HG03571 (cell line): Measurements from ENCODE around the gene RRAGD.
"Not testable (repeated sequence)": the region's sequence is repeated elsewhere in the genome, so short reads cannot be mapped to it uniquely, and the experiment has no call there.

ENCODE experiments used
- ATAC-seq: cut with Tn5 transposase; IDR thresholded peaks from one replicate; pipeline ENCODE4 v1.9.1; 2021; ENCODE audit not compliant: unreplicated experiment

Gene RRAGD

DNA sequence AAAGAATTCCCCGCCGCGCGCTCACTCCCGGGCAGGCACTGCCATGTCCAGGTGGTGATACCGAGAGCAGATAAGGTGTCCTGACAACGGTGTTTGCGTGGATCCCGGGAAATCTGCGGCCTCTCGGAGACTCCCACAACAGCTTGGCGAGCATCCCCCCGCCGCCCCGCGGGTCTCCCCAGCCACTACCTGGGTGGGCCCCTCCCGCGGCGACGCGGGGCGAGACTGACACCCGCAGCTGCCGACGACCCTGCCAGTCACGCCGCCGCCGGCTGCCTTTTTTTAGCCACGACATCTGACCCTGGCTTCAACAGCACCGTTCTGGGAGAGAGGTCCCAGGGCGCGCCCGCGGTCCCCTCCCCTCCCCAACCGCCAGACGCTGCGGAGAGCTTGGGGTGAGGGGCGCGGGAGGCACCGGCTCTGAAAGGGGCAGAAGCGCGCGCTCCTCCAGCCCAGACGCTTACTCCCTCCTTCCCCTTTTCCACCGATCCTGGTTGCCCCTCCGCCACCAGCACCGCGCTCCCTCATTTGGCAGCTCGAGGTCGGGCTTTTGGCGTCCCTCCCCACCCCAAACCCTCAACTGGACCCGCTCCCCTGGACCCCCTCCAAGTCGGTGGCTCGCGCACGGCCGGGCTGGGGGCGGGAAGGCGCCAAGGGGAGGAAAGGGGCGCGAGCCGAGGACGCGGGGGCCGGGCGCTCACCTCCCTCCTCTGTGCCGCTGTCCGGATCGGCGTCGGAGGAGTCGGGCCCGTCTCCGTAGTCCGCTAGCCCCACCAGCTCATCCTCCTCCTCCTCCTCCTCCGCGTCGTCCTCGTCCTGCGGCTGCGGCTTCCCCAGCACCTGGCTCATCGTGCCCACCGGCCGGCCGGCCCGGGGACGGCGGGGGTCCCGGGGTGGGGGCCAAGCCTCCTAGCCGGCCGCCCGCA, 665 bp downstream of the RRAGD start:
- ATAC-seq = peak; percentile 29

DNA sequence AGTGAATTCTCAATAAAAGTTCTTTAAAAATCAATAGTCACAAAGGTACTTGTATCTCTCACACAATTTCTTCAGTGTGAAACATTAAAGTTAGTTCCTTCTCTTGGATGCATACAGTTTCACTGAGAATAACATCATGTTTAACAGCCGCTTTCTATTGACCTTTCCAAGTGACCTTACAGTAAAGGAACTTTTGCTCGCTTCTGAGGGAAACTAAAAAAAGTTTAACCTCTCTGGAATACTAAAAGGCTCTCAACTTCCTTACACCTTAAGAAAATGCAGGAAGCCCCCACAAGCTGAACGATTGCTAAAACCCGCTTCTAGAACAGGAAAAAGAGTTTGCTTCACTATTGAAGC, 1.3 kb downstream of the RRAGD start:
- no peak for ATAC-seq

DNA sequence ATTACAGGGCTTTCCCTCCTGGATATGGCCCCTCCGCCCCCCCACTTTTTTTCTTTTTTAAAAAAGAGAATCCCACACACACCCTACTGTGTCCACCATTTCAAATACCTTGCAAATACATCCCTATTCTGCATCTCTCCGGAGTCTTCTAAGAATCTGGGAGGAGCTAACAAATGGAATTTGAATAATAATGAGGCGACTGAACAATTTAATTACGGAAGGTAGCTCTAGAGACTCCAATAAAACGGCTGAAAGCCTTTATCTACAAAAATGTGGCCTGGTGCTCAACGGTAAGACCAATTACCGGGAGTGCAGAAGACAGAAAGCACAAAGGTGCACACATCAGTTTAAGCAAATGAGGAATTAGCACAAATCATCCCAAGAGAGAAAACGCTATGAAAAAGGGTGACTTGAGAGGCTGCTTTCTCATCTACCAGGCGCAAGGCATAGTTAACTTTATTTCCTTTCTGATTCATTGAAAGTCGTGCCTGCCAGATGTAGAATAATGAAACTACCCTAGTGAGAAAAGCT, 1.8 kb downstream of the RRAGD start:
- ATAC-seq = no peak

DNA sequence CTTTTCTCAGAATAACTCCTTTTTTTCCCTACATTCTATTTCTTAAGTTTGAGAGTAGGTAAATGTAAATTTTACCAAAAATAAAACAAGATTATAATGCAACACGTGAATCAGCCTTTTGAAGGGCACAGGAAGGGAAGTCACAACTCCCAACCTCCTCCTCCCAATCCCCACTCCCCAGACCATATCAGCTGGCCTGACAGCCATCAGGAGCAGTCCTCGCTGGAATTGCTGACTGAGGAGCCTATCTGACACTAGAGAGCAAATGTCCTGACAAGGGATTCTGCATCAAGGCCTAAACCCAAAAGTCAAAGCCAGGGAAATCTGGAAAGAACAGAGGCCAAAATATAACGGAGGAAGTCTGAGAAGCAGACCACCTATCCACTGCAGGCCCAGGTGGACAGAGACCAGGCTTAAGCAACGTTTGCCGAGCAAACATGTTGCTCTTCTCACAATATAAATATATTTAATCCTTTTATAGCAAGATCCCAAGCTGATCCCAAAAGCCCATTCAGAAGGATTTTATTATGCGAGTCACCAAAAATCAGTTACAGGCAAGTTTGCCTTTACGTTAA, 2.5 kb downstream of the RRAGD start:
- ATAC-seq = no peak

DNA sequence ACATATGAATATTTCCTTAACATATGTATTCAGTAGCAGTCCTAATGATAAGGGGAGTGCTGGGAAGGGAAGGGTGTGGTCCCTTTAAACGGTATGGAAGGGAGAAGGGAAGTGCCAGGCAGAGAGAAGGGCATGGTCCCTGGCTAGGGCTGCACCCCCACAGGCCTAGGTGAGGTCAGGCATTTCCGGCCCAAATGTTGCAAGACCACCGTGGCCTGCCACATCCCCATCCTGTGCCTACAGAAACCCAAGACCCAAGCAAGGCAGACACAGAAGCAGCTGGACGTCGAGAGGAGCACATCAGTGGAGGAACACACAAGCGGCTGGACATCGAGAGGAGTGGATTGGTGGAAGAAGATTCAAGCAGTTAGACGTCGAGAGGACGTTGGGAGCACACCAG, 5.9 kb downstream of the RRAGD start:
- no peak for ATAC-seq

DNA sequence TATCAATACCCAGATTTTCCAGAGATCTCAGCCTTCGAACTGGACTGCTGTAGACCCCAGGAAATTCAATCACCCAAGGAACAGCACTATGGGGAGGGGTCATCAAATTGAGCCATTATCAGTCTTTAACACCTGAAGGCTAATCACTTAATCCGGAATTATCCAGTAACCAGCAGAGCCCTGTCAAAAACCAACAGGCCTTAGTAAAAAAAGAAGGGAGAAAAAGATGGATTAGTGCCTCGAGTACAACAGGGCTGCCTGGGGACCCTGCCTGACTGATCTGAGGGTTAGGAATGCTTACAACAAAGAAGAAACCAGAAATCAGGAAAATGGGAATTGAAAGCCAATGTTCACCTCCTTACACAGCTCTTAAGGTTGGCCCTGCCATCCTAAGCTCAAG, 7.6 kb downstream of the RRAGD start:
- ATAC-seq = no peak

DNA sequence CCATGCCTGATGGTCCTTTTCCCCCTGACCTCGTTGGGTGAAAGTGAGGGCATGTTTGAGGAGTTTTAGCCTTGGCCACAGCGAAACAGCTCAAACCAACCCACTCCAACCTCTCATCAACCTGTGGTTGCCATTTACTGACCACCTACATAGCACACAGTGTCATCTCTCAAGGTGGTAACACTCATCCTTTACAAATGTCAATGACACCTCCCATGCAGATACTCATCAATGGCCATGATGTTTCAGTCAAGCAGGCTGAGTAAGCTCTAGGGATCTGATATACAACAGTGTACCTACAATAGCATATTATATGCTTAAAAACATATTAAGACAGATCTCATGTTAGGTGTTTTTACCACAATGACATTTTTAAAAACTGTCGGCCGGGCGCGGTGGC, 9.3 kb downstream of the RRAGD start:
- ATAC-seq = no peak

DNA sequence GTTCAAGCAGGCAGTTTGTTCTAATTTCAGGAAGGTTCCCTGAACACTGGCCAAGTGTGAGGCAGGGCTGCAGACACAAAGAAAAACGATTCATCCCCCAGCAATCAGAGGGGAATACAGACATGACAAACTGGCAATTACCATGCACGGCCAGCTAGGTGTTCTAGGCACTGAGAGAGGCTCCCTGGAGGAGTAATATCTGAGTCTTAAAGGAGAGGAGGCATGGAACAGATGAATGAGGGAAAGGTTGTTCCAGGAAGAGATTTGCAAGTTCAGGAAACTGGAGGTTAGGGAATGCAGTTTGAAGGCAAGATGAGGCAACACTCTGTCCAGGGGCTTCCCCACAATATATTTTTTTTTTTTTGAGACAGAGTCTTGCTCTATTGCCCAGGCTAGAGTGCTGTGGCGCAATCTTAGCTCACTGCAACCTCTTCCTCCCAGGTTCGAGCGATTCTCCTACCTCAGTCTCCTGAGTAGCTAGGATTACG, 11.1 kb downstream of the RRAGD start:
- no peak for ATAC-seq

DNA sequence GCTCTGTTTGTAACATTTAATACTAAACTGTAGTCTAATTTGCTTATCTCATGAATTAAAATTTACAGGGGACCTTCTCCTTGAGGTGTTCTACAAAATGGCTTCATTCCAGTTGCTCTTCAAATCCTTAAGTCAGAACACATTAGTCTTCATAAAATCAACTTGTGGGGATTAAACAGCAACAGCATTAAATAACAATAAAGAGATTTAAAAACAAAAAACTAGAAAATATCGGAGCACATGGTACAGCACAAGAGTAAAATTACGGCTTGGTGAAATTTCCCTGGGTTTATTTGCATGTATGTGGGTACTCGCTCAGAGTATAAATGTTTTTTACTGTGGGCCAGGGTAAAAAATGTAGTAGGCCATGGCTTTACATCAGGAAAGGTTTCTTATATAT, 12.0 kb downstream of the RRAGD start:
- no peak for ATAC-seq

DNA sequence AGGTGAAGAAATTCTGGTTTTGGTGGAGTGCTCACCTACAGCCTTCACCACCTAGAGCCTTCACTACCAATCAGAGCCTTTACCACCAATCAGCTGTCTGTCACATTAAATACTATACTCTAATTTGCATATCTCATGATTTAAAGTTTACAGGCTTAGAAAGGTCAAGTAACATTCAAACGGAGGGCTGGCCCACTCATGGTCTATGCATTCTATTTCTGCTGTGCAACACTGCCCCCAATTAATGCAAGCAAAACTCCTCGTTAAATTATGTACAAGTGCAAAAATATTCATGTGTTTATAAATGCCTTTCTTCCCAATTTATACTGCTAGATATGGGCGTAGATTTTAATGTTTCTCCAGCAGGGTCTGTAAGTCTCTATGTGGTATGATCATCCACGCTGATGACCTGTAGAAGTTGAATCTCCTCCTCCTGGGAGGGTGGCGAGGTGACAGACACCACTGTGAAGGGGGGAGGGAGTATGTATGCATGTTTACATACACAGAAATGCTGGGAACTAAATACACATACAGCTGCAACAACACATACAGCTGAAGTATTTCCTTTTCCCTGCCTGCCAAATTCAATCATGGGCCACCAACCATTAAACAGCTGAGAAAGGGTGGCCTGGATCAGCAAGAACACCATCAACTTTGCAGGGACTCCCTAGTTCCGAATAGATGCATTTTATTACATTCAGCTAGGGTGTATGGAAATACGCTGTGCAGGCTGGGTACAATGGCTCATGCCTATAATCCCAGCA, 13.1 kb downstream of the RRAGD start:
- no peak for ATAC-seq

DNA sequence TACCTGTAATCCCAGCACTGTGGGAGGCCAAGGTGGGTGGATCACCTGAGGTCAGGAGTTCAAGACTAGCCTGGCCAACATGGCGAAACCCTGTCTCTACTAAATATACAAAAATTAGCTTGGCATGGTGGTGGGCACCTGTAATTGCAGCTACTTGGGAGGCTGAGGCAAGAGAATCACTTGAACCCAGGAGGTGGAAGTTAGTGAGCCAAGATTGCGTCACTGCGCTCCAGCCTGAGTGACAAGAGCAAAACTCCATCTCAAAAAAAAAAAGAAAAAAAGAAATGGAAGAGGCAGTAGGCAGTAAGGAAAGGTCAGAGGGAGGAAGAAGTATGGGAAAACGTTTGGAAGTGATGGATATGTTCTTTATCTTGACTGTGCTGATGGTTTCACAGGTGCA, 14.2 kb downstream of the RRAGD start:
- ATAC-seq = not testable (repeated sequence)

DNA sequence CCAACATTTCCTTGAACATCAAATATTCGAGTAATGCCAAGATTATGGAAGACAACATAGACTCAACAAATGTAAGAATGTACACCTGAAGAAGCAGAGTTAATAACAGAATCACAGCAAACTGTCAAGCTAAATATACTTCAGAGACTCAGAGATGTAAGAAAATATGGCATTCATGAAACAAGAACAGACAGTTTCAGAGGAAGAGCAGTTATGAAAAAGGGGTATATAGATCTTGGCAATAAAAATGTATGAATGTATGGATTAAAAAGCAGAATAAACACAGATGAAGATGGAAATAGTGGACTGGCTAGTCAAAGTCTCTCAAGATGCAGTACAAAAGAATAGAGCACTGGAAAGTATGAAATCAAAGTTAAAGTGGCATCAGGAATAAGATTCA, 18.4 kb downstream of the RRAGD start:
- ATAC-seq = no peak

DNA sequence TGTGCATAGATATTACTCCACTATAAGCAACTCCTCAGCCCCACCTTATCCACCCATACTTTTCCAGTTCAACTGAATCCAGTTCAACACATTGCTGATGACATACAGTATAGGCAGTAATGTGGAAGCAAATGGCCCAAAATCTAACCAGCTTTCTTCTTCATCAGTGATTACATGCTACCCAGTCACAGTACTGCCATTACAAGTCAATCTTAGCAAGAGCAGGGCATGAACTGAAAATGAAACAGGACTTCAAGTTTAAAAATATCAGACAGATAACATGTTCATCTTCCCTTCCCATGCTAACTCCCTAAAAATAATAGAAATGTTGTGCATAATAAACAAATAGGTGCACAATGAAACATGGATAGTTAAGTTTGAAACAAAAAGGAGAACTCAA, 19.2 kb downstream of the RRAGD start:
- no peak for ATAC-seq

DNA sequence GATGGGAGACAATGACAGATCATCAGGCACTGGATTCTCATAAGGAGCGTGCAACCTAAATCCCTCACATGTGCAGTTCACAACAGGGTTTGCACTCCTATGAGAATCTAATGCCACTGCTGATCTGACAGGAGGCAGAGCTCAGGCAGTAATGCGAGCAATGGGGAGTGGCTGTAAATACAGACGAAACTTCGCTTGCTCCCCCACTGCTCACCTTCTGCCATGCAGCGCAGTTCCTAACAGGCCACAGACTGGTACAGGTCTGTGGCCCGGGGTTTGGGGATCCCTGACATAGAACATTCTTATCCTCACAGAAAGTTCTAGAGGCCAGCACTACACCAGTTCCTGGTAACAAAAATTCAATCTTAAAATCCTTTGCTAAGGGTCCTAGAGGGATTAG, 23.2 kb downstream of the RRAGD start:
- ATAC-seq = no peak

DNA sequence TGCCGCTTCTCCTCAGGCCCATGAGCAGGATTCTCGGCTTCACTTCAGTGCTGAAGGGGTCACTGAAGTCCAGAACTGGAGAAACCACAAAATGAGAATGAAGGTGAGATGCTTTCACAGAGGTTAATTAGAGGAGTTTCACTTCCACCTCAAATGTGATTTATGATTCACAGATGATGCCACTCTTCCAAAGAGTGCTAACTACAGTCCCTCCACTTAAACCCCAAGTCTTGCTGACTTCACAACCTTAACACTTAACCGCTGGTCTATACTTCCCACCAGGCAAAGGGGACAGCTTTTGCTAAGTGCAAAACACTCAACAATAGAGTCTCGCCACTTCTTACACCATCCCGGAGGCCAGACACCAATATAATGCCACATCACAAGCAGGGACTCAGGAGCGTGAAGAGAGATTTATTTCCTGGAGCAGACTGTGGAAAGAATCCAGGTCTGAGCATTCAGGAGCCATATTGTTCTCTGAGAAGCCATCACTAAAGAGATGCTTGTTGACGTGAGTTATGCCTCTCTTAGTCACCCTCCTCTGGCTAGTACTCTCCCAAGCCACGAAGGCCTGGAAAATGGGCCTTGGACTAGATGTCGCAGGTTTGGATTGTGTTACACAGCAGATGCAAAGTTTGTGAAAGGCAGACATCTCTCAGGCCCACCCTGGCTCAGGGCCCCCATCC, 24.4 kb downstream of the RRAGD start:
- peak; percentile 95 for ATAC-seq

DNA sequence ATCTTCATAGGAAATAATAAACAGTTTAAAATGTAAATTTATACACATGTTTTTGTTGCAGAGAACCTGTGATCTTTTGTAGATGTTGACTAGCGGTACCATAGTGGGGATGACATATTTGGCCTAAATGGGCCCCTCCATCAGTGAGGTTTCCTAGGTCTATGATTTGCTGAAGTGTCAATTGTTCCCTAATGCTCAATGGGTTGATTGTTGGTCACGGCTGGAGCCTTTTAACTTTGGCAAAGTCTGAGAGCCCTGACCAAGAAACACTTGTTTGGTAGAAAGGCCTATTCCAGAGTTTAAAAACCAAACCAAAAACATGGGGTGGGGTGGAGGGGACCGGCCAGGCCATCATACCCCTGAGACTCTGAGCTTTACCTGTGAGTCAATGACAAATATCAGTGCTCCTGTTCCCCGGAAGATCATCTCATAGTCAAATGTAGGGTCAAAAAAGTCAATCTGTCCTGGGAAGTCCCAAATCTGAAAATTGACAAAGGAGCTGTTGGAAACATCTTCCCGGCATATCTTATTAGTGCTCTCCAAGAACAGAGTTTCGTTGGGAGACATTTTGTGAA, 25.1 kb downstream of the RRAGD start:
- ATAC-seq = peak; percentile 16

DNA sequence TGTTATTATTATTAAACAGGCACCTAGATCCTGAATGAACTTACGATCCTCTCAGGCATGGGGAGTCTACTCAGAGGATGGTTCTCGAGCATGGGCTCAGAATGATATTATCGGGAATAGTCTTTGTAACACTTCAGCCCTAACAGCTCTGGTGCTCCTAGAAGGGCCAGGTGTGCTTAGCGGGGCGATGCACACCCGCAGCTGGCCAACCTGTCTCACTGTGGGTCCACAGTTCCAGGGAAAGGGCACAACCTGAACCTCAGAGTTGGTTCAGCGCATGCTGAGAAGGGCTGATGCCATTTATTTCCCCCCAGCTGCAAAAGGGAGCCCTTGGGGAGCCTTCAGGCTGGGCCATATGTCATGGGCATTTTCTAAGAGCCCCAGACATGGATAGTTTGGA, 26.2 kb downstream of the RRAGD start:
- ATAC-seq = no peak

DNA sequence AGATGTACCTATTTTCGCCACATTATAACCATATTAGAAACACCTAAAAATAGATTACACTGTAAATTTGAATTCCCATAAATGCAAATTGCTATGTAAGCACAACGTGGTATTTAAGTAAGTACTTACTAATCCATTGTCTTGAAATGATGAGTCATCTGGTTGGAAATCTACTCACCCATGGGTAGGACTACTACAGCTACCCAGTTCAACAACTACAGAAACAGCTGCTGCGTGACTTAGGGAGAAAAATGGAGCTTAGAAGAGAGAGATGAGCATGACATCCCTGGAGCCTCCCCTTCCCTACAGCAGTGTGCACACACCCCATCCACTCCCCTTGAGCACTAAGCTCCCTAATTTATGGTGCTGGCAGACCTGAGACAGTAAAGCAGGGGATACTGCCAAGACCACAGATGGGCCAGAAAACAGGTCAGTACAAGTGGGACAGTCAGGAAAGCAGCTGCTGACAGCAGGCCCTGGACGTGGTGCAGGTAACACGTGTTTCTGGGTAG, 26.9 kb downstream of the RRAGD start:
- no peak for ATAC-seq

DNA sequence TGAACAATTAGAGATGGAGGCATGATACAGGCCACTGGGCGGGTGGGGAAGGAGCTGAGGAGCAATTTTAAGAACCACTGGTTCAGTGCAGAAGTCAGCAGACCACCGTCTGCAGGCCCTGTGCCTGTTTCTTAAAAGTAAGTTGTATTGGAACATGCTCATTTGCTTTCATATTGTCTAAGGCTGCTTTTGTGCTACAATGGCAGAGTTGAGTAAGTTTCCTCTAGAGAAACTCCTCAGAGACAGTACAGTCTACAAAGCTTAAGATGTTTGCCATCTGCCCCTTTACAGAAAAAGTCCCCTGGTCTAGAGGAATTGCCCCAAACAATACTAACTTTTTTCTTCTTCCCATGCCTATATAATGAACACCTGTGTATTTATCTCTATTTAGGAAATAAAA, 31.0 kb downstream of the RRAGD start:
- no peak for ATAC-seq

DNA sequence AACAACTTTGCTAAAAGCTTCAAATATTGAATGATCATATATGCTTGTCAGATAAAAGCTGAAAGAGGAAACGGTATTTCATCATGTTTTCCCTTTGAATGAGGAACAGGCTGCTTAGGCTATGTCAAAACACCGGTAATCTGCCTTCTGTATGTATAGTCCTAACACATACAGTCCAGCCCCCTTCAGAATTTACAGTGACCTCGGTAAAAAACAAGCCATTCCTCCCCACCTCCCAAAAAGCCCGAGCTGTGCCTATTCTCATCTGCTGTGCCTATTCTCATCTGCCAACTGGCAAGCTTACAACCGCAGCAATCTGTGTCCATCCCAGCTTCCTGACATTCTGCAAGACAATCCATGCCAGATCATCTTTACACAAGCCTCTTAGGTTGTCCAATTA, 32.8 kb downstream of the RRAGD start:
- ATAC-seq = no peak
